Measurements from ENCODE around the gene RGL1.

The RGL1 gene

DNA sequence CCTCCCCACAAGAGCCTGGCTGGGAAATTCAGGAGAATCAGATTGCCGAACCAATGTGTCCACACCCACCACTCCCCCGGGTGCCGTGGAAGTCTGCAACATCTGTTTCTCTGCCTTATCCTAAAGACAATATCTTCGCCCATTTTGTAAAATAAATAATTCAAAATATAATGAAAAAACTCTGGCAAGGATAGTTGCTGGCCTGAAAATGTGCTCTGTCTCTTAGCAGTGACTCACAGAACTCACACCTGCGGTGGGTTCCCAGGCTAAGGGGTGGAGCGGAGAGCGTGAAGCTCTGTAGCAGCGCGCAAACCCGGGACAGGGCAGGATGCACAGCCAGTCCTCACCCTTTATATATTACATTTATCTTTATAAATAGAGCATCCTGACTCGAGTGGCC lies 132.7 kb downstream of the RGL1 start:
- Mint-ChIP-seq H3K9me3 (no peaks in the 10 kb centered on the region), H3K4me3 (no peak overlapping the region), H3K27me3 (no peaks in the 10 kb centered on the region), H3K36me3 (ENCODE audit: low read depth) (no peaks in the 10 kb centered on the region), H3K27ac (no peak overlapping the region), H3K4me1 (ENCODE audit: low read depth) (peaks cover 6% of the 10 kb centered on the region)

DNA sequence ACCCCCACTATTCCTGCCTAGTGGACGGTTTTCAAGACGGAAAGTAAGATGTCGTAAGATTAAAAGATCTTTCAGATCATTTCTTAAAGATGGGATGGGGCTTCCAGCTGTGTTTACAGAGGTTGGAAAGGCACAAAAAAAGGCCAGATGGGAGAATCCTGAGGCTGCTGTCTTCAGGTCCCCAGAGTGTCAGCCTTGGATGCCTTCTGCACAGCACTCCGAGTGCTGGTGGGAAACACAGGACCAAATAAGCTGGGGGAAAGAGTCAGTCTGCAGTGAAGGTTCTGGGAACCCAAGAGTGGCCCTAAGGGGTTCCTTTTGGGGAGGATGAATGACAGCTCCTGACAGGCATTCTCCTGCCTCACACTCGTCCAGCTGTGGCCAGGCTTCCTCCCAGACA lies 136.1 kb downstream of the RGL1 start:
- H3K36me3 Mint-ChIP-seq (ENCODE audit: low read depth), result no peaks in the 10 kb centered on the region
- no peaks in the 10 kb centered on the region for H3K4me1 Mint-ChIP-seq (ENCODE audit: low read depth)
- no peak overlapping the region for H3K4me3 Mint-ChIP-seq
- no peak overlapping the region for H3K27ac Mint-ChIP-seq
- no peaks in the 10 kb centered on the region for H3K27me3 Mint-ChIP-seq
- H3K9me3 Mint-ChIP-seq, result no peaks in the 10 kb centered on the region

DNA sequence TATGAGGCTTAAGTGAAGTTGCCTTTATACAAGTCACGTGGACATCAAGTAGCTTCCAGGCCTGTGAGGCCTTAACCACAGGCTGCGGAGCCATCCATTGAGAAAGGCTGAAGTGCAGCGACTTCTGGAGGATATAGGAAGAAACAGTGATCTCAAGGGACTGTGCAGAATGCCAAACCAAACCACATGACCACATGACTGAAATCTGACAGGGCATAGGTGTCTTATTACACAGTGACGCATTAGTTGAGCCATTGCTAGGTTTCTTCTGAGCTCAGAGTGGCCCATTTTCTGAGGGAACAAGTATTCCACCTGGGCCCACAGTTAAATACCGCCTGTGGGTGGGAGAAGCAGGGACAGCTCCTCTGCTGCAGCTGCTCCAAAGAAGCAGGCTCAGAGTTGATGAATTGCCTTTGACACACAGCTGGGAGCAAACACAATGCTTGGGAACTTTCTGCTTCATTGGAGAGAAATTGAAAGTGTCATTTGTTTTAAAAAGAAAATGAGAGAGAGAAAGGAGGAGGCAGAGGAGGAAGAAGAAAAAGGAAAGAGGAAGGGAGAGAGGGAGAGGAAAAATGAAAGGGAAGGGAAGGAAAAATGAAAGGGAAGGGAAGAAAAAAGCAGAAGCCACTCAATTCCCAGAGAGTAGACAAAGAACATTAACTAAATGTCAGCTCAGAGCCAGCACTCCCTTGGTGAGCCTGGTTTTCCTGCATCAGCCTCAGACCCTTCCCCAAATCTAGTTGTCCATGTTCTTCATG lies 138.2 kb downstream of the RGL1 start:
- Mint-ChIP-seq H3K9me3 (no peaks in the 10 kb centered on the region), H3K4me3 (no peak overlapping the region), H3K36me3 (ENCODE audit: low read depth) (no peaks in the 10 kb centered on the region), H3K4me1 (ENCODE audit: low read depth) (no peaks in the 10 kb centered on the region), H3K27me3 (no peaks in the 10 kb centered on the region), H3K27ac (no peak overlapping the region)

- H3K9me3 Mint-ChIP-seq, result no peaks in the 10 kb centered on the region
- no peaks in the 10 kb centered on the region for H3K4me1 Mint-ChIP-seq (ENCODE audit: low read depth)
- no peak overlapping the region for H3K4me3 Mint-ChIP-seq
- H3K27ac Mint-ChIP-seq, result no peak overlapping the region
- H3K27me3 Mint-ChIP-seq, result no peaks in the 10 kb centered on the region
- H3K36me3 Mint-ChIP-seq (ENCODE audit: low read depth), result no peaks in the 10 kb centered on the region
Measured at GRCh38 chr1:183945428-183946319, 140.8 kb downstream of the RGL1 start.

DNA sequence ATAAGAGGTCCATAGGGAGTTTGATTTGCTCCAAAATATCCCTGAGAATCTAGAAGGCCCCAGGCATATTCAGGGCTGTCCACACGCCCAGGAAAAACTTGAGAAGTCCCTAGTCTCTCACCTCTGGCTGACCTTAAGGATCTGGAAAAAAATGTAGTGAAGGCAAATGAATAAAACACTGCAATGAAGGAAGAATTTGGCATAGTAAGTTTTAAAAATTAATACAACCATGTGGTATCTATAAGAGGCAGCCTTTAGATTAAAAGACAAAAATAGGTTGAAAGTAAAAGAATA lies 141.3 kb downstream of the RGL1 start:
- H3K27ac Mint-ChIP-seq, result no peak overlapping the region
- no peaks in the 10 kb centered on the region for H3K9me3 Mint-ChIP-seq
- no peak overlapping the region for H3K4me3 Mint-ChIP-seq
- H3K27me3 Mint-ChIP-seq, result no peaks in the 10 kb centered on the region
- H3K4me1 Mint-ChIP-seq (ENCODE audit: low read depth), result no peaks in the 10 kb centered on the region
- H3K36me3 Mint-ChIP-seq (ENCODE audit: low read depth), result peaks cover 4% of the 10 kb centered on the region

DNA sequence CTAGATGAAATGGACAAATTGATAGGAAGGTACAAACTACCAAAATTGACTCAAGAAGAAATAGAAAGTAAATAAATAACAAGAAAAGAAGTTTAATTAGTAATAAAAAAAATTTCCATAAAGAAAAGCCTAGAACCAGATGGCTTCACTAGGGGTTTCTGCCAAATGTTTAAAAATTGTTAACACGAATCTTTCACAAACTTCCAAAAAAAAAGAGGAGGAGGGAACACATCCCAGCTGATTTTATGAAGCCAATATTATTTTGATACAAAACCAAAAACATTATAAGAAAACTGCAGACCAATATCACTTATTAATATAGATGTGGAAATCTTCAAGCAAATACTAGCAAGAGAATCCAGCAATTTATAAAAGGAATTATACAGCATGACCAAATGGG lies 143.1 kb downstream of the RGL1 start:
- Mint-ChIP-seq H3K27me3 (no peaks in the 10 kb centered on the region), H3K36me3 (ENCODE audit: low read depth) (peaks cover 4% of the 10 kb centered on the region)

DNA sequence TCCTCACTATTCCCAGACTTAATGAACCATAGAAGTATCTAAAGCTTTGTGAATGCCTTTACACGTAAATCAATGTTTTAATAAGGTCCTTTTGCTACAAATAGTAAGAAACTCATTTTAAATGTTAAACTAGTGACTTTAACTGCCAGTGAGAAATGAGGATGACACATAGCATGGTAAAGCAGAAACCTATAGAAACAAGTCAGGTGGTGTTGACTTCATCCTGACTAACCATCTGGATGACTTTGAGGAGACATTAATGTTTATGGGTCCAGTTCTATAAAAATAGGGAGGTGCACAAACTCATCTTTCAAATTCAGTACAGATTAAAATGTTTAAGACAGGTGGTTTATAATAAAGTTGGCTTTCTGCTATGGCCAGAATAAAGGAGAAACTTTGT lies 147.2 kb downstream of the RGL1 start:
- Mint-ChIP-seq H3K4me1 (ENCODE audit: low read depth) (peaks cover 16% of the 10 kb centered on the region), H3K4me3 (no peak overlapping the region), H3K27ac (no peak overlapping the region), H3K36me3 (ENCODE audit: low read depth) (peaks cover 4% of the 10 kb centered on the region), H3K27me3 (no peaks in the 10 kb centered on the region), H3K9me3 (no peaks in the 10 kb centered on the region)

More for the DNA sequence above, 143.1 kb downstream of the RGL1 start:
- Mint-ChIP-seq H3K4me1 (ENCODE audit: low read depth) (peaks cover 12% of the 10 kb centered on the region), H3K9me3 (no peaks in the 10 kb centered on the region), H3K4me3 (no peak overlapping the region), H3K27ac (no peak overlapping the region)

DNA sequence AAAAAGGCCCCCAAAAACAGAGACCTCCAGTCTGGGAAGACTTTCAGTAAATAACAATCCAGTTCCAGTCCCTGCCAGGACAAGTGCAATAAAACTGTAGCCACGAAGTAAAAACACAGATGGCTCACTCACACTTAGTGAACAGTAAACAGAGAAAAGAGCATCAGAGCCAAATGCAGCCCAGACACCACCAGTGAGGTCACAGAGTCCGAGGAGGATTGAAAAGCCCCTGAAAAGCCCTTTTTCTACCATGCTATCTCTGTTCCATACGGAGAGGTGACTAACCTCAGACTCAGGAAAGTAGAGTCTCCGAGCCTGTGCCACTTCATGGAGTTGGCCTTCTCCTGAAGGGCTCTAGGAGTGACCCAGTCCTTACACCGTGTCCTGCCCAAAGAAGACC lies 148.1 kb downstream of the RGL1 start:
- H3K36me3 Mint-ChIP-seq (ENCODE audit: low read depth), result peaks cover 4% of the 10 kb centered on the region
- no peak overlapping the region for H3K4me3 Mint-ChIP-seq
- no peak overlapping the region for H3K27ac Mint-ChIP-seq
- H3K9me3 Mint-ChIP-seq, result no peaks in the 10 kb centered on the region
- peaks cover 16% of the 10 kb centered on the region for H3K4me1 Mint-ChIP-seq (ENCODE audit: low read depth)
- H3K27me3 Mint-ChIP-seq, result no peaks in the 10 kb centered on the region

DNA sequence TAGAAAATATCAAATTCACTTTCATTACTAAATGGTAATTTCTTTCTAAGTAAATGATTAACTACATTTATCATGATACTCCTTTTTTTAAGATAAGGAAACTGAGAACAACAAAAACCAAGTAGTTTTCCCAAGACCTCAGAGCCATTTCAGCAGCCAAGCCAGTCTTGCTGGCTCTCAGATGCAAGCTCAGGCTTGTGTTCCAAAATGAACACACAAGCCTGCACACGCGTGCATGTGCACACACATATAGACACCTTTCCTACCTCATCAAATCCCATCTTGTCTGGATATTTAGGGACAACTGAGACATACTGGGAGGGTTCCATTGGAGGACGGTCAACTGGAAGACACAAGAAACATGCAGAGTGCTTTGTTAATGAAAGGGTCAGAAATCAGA lies 149.6 kb downstream of the RGL1 start:
- Mint-ChIP-seq H3K4me1 (ENCODE audit: low read depth) (peaks cover 16% of the 10 kb centered on the region), H3K4me3 (no peak overlapping the region), H3K9me3 (no peaks in the 10 kb centered on the region), H3K27me3 (no peaks in the 10 kb centered on the region), H3K27ac (no peak overlapping the region), H3K36me3 (ENCODE audit: low read depth) (peaks cover 4% of the 10 kb centered on the region)

GRCh38 chr1:183956559-183957188 lies 151.8 kb downstream of the RGL1 start:
- peaks cover 16% of the 10 kb centered on the region for H3K4me1 Mint-ChIP-seq (ENCODE audit: low read depth)
- peak overlapping the region; percentile 25 for H3K4me3 Mint-ChIP-seq
- no peaks in the 10 kb centered on the region for H3K9me3 Mint-ChIP-seq
- peak overlapping the region; percentile 76 for H3K27ac Mint-ChIP-seq
- no peaks in the 10 kb centered on the region for H3K36me3 Mint-ChIP-seq (ENCODE audit: low read depth)
- H3K27me3 Mint-ChIP-seq, result no peaks in the 10 kb centered on the region

DNA sequence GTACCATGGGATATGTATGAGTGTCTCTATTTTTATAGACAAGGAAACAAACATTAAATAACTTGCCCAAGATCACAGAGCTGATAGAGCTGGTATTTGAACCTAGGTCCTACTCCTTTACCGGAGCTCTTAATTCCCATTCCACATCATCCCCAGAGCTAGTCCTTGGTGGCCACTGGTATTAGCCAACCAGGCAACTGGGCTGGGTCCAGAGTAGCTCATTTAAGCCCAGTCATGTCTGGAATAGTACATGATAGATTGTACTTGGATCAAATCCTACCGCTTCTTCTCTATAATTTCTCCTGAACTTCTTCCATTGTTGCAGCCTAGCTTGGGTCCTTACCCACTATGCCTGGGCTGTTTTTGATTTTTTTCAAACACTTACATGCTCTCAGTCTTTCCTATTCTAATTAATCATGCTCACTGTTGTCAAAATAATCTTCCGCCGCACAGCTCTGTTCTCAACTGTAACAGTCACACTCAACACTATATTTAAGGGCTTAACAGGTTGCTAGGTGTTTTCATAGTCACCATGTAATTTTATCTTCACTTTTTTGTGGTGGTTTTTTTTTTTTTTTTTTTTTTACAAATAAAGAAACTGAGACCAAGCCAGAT lies 152.4 kb downstream of the RGL1 start:
- H3K27me3 Mint-ChIP-seq, result no peaks in the 10 kb centered on the region
- peaks cover 10% of the 10 kb centered on the region for H3K4me1 Mint-ChIP-seq (ENCODE audit: low read depth)
- no peaks in the 10 kb centered on the region for H3K36me3 Mint-ChIP-seq (ENCODE audit: low read depth)
- H3K4me3 Mint-ChIP-seq, result no peak overlapping the region
- no peaks in the 10 kb centered on the region for H3K9me3 Mint-ChIP-seq
- H3K27ac Mint-ChIP-seq, result no peak overlapping the region

DNA sequence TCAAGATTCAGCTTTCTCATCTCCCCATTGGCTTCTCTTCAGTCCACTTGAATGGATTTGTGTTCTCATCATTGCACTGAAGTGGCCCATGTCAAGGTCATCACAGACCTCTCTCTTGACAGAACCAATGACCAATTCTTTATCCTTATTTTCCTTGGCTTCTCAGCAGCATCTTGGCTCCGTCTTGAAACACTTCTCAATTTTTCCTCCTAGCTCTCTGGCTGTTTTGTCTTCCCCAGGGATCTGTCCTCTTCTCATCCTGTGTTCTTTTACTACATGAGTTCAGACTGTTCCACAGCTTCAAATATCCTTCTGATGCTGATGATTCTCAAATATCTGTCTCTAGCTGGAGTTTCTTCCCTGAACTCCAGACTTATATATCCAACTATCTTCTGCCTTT lies 154.0 kb downstream of the RGL1 start:
- H3K27me3 Mint-ChIP-seq, result no peaks in the 10 kb centered on the region
- H3K27ac Mint-ChIP-seq, result no peak overlapping the region
- peaks cover 12% of the 10 kb centered on the region for H3K4me1 Mint-ChIP-seq (ENCODE audit: low read depth)
- no peak overlapping the region for H3K4me3 Mint-ChIP-seq
- no peaks in the 10 kb centered on the region for H3K9me3 Mint-ChIP-seq
- no peaks in the 10 kb centered on the region for H3K36me3 Mint-ChIP-seq (ENCODE audit: low read depth)

DNA sequence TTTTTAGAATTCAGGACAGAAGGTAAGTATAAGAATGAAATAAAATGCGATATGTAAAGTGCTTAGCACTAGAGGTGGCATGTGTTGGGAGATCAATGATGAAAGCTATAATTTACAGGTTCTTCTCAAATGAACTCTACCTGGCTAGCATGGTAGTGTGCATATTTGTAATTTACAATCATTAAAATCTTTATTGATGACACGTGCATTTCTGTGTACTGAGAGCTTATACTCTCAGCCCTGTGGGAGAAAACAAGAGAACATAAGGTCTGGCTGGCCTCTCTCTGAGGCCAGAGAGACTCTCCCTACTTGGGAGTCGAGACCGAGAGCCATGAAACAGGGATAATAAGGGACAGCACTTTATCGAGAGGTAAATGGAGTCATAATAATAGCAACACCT lies 156.2 kb downstream of the RGL1 start:
- H3K27ac Mint-ChIP-seq, result no peak overlapping the region
- H3K9me3 Mint-ChIP-seq, result no peaks in the 10 kb centered on the region
- peaks cover 4% of the 10 kb centered on the region for H3K27me3 Mint-ChIP-seq
- H3K4me1 Mint-ChIP-seq (ENCODE audit: low read depth), result peaks cover 8% of the 10 kb centered on the region
- H3K4me3 Mint-ChIP-seq, result no peak overlapping the region
- H3K36me3 Mint-ChIP-seq (ENCODE audit: low read depth), result no peaks in the 10 kb centered on the region

GRCh38 chr1:183962903-183963302 lies 158.0 kb downstream of the RGL1 start:
- H3K4me3 Mint-ChIP-seq, result no peak overlapping the region
- no peaks in the 10 kb centered on the region for H3K9me3 Mint-ChIP-seq
- H3K36me3 Mint-ChIP-seq (ENCODE audit: low read depth), result no peaks in the 10 kb centered on the region
- no peak overlapping the region for H3K27ac Mint-ChIP-seq
- H3K27me3 Mint-ChIP-seq, result peaks cover 10% of the 10 kb centered on the region
- H3K4me1 Mint-ChIP-seq (ENCODE audit: low read depth), result peaks cover 23% of the 10 kb centered on the region

GRCh38 chr1:183965726-183966125 lies 160.8 kb downstream of the RGL1 start:
- Mint-ChIP-seq H3K27ac (no peak overlapping the region), H3K36me3 (ENCODE audit: low read depth) (no peaks in the 10 kb centered on the region), H3K4me3 (no peak overlapping the region), H3K9me3 (no peaks in the 10 kb centered on the region), H3K27me3 (peaks cover 10% of the 10 kb centered on the region), H3K4me1 (ENCODE audit: low read depth) (peaks cover 29% of the 10 kb centered on the region)
